Testis (tissue), 3 donors: ENCODE measurements around the gene CLPSL2. TPM values are rescaled to one million over a fixed set of nuclear protein-coding genes. Genes with fewer than 3 reads are reported as not detected.

Experiments used
- DNase-seq: peaks from one replicate; pipeline ENCODE4 v3.0.0-alpha.2; 2019
- H3K27ac ChIP-seq, 2 donors: fragments of 200-600 bp; sonication (generic); one replicate each; pipeline ENCODE4 v1.5.1; 2019
- H3K27me3 ChIP-seq: fragments of 200-600 bp; sonication (generic); one replicate; pipeline ENCODE4 v1.5.1; 2019
- H3K36me3 ChIP-seq: fragments of 200-600 bp; sonication (generic); one replicate; pipeline ENCODE4 v1.5.1; 2017; ENCODE audit warnings: low read depth; ENCODE audit errors: missing control alignments
- H3K4me1 ChIP-seq: fragments of 200-600 bp; sonication (generic); one replicate; pipeline ENCODE4 v1.5.1; 2019
- H3K4me3 ChIP-seq, 2 donors: fragments of 200-600 bp; sonication (generic); one replicate each; pipeline ENCODE4 v1.5.1; 2017 to 2019
- H3K9me3 ChIP-seq: fragments of 200-600 bp; sonication (generic); one replicate; pipeline ENCODE4 v1.5.1; 2017
- POLR2A ChIP-seq: fragments of 450-650 bp; IDR thresholded peaks from one replicate; pipeline ENCODE4 v1.6.1; 2017; ENCODE audit warnings: antibody characterized with exemption, mild to moderate bottlenecking, moderate library complexity
- WGBS, 2 donors: methylation state at CpG; one replicate each; pipeline ENCODE4 v1.1.5; 2018; 5-methylcytosine and 5-hydroxymethylcytosine counted together
- intact Hi-C: fragments of 100-400 bp; cut with DNase I; formaldehyde crosslinking; loops from one replicate; pipeline ENCODE4 v1.15.1; 2023; ENCODE audit warnings: low total_unique reads
- polyA plus RNA-seq: library from polyadenylated mRNA; stranded (reverse); fragments of 350-450 nt; fragmentation: Illumina TruSeq; extraction: RNeasy Lipid Tissue Mini Kit (QIAGEN cat#74804); gene quantifications from one replicate; pipeline ENCODE4 v1.2.3, GENCODE V29; 2014; ENCODE audit warnings: low read depth, low replicate concordance; ENCODE audit not compliant: insufficient read depth
- total RNA-seq, 2 donors: library from RNA; depleted of rRNA; stranded (reverse); fragments of >200 nt; gene quantifications; one replicate each; pipeline ENCODE4 v1.2.3, GENCODE V29; 2016
- TF ChIP-seq, protein P1 (sequence below), 3 experiments: fragments of 450-650 bp in 2 of 3; fragments of 200-600 bp in 1 of 3; sonication (generic) in 1 of 3; IDR thresholded peaks; one replicate each; pipeline ENCODE4 v1.5.1; 2016 to 2019; ENCODE audit warnings: antibody characterized with exemption in 3 of 3, mild to moderate bottlenecking in 2 of 3, moderate library complexity in 1 of 3

The CLPSL2 gene
- total and polyA plus RNA-seq, 3 donors from 2014 or later = not detected

DNA sequence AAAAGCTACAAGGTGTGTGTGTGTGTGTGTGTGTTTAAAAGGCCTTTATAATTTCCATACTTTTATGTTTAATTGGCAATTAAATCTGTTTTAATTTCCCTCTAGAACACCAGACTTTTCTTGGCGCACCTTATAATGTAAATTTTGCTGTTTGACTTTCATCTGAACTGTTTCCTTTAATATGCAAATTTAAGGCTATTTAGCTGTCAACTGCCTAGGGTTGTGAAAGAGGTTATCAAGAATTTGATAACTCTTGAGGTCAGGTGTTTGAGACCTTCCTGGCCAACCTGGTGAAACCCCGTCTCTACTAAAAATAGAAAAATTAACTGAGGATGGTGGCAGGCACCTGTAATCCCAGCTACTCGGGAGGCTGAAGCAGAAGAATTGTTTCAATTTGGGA is 24.8 kb downstream of the CLPSL2 start:
- no peaks in the 10 kb centered on the region for H3K9me3 ChIP-seq

DNA sequence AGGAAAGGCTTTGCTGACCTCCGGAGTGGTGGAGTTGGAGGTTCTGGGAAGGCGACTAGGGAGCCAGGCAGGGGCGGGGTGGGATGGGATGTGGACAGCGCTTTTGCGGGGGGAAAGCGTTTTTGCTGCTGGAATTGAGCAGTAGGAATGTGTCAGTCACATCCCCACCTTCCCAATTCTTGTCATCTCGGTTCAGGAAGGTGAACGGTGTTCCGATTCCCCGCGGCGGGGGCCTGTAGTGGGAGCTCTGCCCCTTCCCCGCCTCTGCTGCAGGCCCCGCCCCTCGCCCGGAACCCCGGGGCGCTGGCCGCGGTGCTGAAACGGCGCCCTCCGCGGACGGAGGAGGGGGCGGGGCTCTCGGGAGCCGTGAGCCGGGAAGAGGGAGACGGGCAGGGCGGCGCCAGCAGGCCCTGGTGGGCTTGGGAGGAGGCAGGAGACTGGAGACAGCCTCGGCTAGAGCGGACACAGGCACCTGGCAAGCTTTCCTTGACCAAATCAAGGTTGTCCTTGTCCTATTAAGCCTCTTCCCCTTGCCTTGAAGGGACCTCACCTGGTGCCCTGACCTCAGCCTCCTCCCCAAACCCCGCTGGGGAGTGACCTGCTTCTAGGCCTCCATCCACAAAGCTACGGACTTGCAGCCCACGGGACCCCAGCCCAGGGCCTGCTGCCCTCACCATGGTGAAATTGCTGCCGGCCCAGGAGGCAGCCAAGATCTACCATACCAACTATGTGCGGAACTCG is 28.8 kb downstream of the CLPSL2 start, which contains the start of gene LHFPL5:
LHFPL5 (plus strand) TSS at position 357 of the 741 bp plus-strand sequence; CDS start at position 676, 319 bp downstream.
- H3K9me3 ChIP-seq = no peaks in the 10 kb centered on the region
- TF ChIP-seq POLR2A = no peak
- TF ChIP-seq, protein P1, sequence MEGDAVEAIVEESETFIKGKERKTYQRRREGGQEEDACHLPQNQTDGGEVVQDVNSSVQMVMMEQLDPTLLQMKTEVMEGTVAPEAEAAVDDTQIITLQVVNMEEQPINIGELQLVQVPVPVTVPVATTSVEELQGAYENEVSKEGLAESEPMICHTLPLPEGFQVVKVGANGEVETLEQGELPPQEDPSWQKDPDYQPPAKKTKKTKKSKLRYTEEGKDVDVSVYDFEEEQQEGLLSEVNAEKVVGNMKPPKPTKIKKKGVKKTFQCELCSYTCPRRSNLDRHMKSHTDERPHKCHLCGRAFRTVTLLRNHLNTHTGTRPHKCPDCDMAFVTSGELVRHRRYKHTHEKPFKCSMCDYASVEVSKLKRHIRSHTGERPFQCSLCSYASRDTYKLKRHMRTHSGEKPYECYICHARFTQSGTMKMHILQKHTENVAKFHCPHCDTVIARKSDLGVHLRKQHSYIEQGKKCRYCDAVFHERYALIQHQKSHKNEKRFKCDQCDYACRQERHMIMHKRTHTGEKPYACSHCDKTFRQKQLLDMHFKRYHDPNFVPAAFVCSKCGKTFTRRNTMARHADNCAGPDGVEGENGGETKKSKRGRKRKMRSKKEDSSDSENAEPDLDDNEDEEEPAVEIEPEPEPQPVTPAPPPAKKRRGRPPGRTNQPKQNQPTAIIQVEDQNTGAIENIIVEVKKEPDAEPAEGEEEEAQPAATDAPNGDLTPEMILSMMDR (IDR thresholded peaks at IDR 0.05) = no peak
- H3K4me1 ChIP-seq = no peaks in the 10 kb centered on the region
- WGBS, 2 donors = 9% methylated on average over 35 to 39 of the region's 40 CpGs
- intact Hi-C loops = no loop called here
- DNase-seq = peak; percentile 60
- H3K4me3 ChIP-seq = peak within 1 kb of the TSS in 1 of 2 donors; percentile 48
- no peak within 1 kb of the TSS for H3K27ac ChIP-seq
- no peaks in the 10 kb centered on the region for H3K36me3 ChIP-seq
- no peaks in the 10 kb centered on the region for H3K27me3 ChIP-seq

More for the DNA sequence above, 24.8 kb downstream of the CLPSL2 start:
- DNase-seq = no peak
- H3K4me3 ChIP-seq = no peak overlapping the region
- no peaks in the 10 kb centered on the region for H3K4me1 ChIP-seq
- intact Hi-C loops = no loop called here
- no peaks in the 10 kb centered on the region for H3K27me3 ChIP-seq
- TF ChIP-seq, protein P1 (IDR thresholded peaks at IDR 0.05) = no peak
- no peak for TF ChIP-seq POLR2A
- no peaks in the 10 kb centered on the region for H3K36me3 ChIP-seq
- 71 to 82% methylated on average over 3 of the region's 3 CpGs for WGBS, 2 donors
- no peak overlapping the region for H3K27ac ChIP-seq

DNA sequence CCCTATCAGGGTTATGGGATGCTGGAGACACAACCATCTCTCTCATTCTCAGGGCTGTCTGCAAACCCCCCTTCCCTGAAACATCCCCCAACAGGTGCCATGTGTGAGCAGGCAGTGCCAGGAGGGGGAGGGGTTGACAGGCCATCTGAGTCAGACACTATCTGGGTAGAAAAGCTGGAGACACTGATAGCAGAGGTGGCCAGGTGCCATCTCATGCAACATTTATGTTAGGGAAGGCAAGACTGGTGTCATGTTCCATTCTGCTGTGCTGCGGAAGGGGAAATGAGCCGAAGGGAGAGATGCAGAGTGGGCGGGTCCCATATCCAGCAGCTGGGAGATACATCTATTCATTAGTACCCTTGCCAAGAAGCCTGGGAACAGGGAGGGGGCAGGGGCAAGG is 32.3 kb downstream of the CLPSL2 start:
- H3K27me3 ChIP-seq = no peaks in the 10 kb centered on the region
- no peak overlapping the region for H3K4me3 ChIP-seq
- DNase-seq = no peak
- H3K9me3 ChIP-seq = no peaks in the 10 kb centered on the region
- 51 to 61% methylated on average over 3 of the region's 3 CpGs for WGBS, 2 donors
- no peaks in the 10 kb centered on the region for H3K36me3 ChIP-seq
- H3K27ac ChIP-seq = no peak overlapping the region
- H3K4me1 ChIP-seq = no peaks in the 10 kb centered on the region
- TF ChIP-seq POLR2A = no peak
- TF ChIP-seq, protein P1 (IDR thresholded peaks at IDR 0.05) = no peak
- intact Hi-C loops = no loop called here

DNA sequence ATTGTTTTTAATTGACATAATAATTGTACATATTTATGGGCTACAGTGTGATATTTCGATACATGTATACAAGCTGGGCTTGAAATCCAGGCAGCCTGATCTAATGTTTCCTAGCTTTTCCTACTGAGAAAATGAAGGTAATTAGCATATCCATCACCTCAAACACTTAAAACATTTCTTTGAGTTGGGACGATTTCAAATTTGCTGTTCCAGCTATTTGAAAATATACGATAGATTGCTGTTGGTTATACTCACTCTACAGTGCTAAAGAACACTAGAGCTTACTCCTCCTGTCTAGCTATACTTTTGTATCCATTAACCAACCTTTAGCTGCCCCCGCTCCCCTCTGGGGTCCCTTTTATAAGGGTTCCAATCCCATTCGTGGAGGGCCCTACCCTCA is 33.4 kb downstream of the CLPSL2 start:
- Histone ChIP-seq H3K4me1 (no peaks in the 10 kb centered on the region), H3K27me3 (no peaks in the 10 kb centered on the region), H3K9me3 (no peaks in the 10 kb centered on the region), H3K27ac (no peak overlapping the region), H3K36me3 (no peaks in the 10 kb centered on the region), H3K4me3 (no peak overlapping the region)
- intact Hi-C loops = no loop called here
- TF ChIP-seq, protein P1 (IDR thresholded peaks at IDR 0.05) = no peak
- TF ChIP-seq POLR2A = no peak
- WGBS, 2 donors = 81 to 82% methylated on average over 5 of the region's 5 CpGs
- DNase-seq = no peak
